GM21526 (cell line): ENCODE results near the gene ZNF226.
A peak's percentile ranks its signal among the peaks of the same experiment; 100 is the strongest.
"Not testable (repeated sequence)": the region's sequence is repeated elsewhere in the genome, so short reads cannot be mapped to it uniquely, and the experiment has no call there.

Experiments
- ATAC-seq: cut with Tn5 transposase; IDR thresholded peaks from one replicate; pipeline ENCODE4 v1.9.1; 2021; ENCODE audit warnings: moderate library complexity; ENCODE audit not compliant: unreplicated experiment, low FRiP score

ZNF226 gene

GRCh38 chr19:44164673-44165512, at the start of gene ZNF226:
Gene ZNF226, plus strand, starts transcription at chr19:44165100. Its CDS starts 4,981 bp downstream, at chr19:44170081.
- ATAC-seq: peak; percentile 72

DNA sequence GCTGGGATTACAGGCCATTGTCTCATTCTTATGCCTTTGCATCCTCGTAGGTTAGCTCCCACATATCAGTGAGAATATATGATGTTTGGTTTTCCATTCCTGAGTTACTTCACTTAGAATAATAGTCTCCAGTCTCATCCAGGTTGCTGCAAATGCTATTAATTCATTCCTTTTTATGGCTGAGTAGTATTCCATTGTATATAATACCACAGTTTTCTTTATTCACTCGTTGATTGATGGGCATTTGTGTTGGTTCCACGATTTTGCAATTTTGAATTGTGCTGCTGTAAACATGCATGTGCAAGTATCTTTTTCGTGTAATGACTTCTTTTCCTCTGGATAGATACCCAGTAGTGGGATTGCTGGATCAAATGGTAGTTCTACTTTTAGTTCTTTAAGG, 43.7 kb upstream of the ZNF226 start:
- not testable (repeated sequence) for ATAC-seq

DNA sequence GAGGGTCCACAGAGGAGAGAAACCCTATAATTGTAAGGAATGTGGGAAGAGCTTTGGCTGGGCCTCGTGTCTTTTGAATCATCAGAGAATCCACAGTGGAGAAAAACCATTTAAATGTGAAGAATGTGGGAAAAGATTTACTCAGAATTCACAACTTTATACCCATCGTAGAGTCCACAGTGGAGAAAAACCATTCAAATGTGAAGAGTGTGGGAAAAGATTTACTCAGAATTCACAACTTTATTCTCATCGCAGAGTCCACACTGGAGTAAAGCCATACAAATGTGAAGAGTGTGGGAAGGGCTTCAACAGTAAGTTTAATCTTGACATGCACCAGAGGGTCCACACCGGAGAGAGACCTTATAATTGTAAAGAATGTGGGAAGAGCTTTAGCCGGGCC, 32.9 kb upstream of the ZNF226 start:
- no peak for ATAC-seq

DNA sequence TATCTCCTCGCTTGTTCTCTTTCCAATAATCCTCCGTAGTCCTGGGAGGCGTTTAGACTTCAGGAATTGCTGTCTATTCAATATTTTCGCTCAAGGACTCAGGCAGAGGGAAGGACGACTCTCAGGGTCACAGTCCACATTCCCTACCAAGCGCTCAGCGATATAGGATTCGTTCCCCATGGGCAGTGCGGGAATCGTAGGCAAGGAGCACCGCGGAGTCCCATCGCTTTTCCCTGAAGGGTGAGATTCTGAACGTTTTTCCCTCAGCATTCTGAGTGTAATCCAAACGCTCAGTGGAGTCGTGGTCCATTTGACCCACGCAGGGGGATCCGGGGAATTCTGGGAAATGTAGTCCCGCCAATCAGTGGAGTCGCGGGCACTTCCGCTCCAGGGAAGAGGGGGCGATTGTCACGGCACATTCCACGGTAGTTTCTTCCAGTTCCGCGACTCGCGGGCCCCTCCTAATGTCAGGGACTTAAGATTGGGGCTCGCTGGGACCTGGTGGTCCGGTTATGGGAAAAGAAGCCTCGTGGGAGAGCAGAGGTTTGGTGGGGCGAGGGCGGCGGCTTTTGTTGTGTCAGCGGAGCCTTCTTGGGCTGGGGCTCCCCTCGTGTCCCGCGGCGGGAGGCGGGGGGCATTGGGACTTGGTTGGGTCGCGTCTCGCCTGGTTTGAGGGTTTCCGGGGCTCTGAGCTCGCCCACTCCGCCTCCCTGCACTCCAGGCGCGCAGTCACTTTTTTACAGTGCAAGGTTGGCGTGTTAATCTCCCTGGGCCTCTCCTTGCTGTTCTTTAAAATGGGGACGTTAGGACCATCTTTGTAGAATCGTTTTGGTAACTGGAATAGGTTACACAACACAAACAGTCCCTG, 23.5 kb upstream of the ZNF226 start, which contains the start of gene ZNF234:
ZNF234 (plus strand) TSS at position 364 of the 868 bp plus-strand sequence. CDS start 3,079 bp downstream, outside the sequence.
- peak; percentile 70 for ATAC-seq

DNA sequence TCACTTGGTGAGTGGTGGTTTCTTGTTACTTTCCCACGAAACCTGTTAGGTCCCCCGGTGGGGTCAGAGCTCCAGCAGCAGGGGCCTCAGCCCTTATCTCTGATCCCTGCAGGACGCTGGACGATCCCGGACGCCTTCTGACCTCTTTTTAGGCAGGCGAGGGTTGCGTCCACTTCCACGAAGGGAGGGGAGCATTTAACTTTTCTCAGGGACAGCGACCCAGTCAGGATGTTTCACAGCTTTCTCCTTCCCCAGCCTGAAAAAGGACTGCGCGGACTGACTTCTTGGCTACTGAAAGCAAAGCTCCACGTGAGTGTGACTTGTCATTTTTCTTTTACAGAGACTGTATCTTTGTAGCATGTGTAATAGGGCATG, 22.9 kb upstream of the ZNF226 start:
- peak; percentile 15 for ATAC-seq

- no peak for ATAC-seq
These were observed 15.1 kb upstream of the ZNF226 start for GRCh38 chr19:44149776-44150175.

DNA sequence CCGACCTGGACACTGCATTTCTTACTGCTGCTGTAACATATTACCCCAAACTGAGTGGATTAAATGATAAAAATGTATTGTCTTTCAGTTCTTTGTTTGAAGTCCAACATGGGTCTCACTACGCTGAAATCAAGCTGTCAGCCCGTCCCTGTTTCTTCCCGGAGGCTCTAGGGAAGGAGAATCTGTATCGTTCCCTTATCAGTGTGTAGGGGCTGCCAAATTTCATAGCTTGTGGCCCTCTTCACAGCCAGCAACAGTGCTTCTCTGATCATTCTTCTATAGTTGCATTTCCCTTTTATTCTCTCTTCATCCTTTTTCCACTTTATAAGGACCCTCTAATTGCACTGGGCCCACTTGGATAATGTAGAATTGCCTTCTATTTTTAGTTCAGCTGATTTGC, 13.4 kb upstream of the ZNF226 start:
- no peak for ATAC-seq

GRCh38 chr19:44156475-44156874, 8.4 kb upstream of the ZNF226 start:
- no peak for ATAC-seq

GRCh38 chr19:44163789-44164188, 1.1 kb upstream of the ZNF226 start:
- ATAC-seq: no peak

GRCh38 chr19:44164327-44164672, 600 bp upstream of the ZNF226 start:
- ATAC-seq: peak; percentile 14

DNA sequence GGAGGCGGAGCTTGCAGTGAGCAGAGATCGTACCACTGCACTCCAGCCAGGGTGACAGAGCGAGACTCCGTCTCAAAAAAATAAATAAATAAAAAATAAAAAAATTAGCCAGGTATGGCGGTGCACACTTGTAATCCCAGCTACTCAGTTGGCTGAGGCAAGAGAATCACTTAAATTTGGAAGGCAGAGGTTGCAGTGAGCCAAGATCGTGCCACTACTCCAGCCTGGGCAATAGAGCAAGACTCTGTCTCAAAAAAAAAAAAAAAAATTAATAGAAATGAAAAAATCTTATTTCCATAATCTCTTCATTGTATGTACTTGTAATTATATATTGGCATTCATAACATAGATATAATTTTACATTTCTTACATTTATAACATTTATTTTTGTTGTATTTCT, 5.8 kb downstream of the ZNF226 start:
- not testable (repeated sequence) for ATAC-seq

DNA sequence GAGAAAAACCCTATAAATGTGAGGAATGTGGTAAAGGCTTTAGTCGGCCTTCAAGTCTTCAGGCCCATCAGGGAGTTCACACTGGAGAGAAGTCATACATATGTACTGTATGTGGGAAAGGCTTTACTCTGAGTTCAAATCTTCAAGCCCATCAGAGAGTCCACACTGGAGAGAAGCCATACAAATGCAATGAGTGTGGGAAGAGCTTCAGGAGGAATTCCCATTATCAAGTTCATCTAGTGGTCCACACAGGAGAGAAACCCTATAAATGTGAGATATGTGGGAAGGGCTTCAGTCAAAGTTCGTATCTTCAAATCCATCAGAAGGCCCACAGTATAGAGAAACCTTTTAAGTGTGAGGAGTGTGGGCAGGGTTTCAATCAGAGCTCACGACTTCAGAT, 11.7 kb downstream of the ZNF226 start:
- no peak for ATAC-seq

- ATAC-seq: no peak
These were observed 16.1 kb downstream of the ZNF226 start for GRCh38 chr19:44180968-44181367.

DNA sequence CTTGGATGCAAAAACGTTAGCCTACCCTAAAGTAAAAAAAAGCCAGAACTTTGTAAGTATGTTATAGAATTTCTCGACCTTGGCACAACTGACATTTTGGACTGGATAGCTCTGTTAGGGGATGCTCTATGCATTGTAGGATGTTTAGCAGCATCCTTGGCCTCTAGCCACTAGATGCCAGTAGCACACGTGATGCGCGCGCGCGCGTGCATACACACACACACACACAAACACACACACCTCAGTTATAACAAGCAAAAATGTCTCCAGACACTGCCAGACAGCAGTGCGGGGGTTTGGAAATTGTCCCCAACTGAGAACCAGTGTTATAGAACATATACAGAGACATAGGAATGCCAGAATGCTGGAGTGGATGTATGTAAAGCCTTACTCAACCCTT, 17.2 kb downstream of the ZNF226 start:
- no peak for ATAC-seq

GRCh38 chr19:44190020-44190419, 25.1 kb downstream of the ZNF226 start:
- no peak for ATAC-seq

DNA sequence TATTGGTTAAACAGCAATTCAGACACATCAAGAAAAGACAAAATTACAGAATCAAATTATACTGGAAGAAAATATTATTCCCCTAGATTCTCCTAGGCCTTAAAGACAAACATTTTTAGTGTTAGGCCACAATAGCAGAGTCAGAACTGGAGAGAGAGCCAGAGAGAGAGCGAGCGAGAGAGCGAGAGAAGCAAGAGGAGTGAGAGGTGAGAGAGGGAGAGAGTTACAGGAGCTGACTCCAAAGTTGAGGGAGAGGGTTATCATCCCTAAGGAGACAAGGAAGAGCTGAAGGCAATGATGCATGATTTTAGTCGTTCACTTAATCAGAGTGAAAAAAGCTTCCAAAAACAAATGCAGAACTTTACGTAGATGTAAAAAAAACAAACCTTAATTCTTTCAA, 27.2 kb downstream of the ZNF226 start:
- ATAC-seq: no peak

DNA sequence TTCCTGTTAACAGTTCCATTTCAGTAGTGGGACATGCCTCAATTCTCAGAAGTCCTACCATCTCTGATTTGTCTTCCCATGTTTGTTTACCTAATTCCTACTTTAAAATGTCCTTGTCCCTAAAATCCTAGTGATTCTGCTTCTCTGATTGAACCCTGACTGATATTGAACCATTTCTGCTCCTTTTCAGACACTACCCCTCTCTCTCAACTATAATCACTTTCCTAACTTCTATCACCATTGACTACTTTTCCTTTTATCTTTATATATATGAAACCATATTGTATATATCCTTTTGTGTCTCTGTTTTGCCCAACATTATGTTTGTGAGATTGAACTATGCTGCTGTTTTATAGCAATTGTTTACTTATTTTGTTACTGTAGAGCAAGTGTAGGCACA, 31.9 kb downstream of the ZNF226 start:
- ATAC-seq: no peak

- no peak for ATAC-seq
These were observed 37.6 kb downstream of the ZNF226 start for GRCh38 chr19:44202470-44202869.

DNA sequence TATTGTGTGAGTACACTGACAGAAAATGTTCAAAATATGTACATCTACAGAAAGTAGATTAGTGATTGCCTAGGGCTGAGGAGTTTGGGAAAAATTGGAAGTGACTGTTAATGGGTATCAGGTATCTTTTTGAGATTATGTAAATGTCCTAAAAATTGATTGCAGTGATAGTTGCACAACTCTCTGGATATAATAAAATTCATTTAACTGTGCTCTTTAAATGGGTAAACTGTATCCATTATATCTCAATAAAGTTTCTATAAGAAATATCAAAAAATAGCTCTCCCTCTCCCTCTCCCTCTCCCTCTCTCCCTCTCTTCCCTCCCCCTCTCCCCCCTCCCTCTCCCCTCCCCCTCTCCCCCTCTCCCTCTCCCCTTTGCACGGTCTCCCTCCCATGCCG, 38.1 kb downstream of the ZNF226 start:
- ATAC-seq: no peak

GRCh38 chr19:44203877-44204276, 39.0 kb downstream of the ZNF226 start:
- not testable (repeated sequence) for ATAC-seq

DNA sequence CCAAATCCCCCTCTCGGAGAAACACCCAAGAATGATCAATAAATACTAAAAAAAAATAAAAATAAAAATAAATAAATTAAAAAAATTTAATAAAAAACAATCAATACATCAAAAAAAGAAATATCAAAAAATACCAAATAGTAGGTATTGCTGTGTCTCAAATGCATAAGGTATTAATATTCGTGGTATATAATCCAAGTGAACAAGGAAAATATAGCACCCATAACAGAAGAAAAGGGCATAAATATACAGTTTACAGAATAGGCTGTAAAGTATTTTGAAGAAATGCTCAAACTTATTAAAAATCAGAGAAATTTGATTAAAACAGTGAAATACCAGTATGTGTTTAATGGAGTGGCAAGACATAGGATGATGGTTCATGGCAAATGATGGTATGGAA, 39.9 kb downstream of the ZNF226 start:
- ATAC-seq: no peak
